HEK293 (cell line): Measurements from ENCODE around the gene RASA1.
A peak's percentile ranks its signal among the peaks of the same experiment; 100 is the strongest.
"Not testable (repeated sequence)": the region's sequence is repeated elsewhere in the genome, so short reads cannot be mapped to it uniquely, and the experiment has no call there.

Experiments used
- CTCF ChIA-PET: fragments of 350-600 bp; formaldehyde crosslinking; extraction: SDS; loops from one replicate; lab custom pipeline; 2021; ENCODE audit warnings: antibody characterized with exemption; lab: Yijun Ruan, JAX
- POLR2A ChIA-PET: fragments of 300-600 bp; formaldehyde crosslinking; extraction: SDS; loops from one replicate; lab custom pipeline; 2020; ENCODE audit warnings: antibody characterized with exemption, inconsistent platforms; lab: Yijun Ruan, JAX
- H3K27ac ChIP-seq: fragments of 200-500 bp; sonication (Bioruptor generic); 2 replicates; pipeline ENCODE4 v1.5.1; 2014; ENCODE audit warnings: low read depth, low read length, control low read depth, inconsistent platforms; ENCODE audit errors: extremely low read depth
- H3K36me3 ChIP-seq, 2 experiments: fragments of 200-500 bp in 1 of 2; sonication (Bioruptor generic) in 1 of 2; 1 replicate in 1 of 2; 2 replicates in 1 of 2; pipeline ENCODE4 v1.5.1; 2014 to 2017; ENCODE audit warnings: inconsistent platforms in 2 of 2, low read length in 2 of 2; ENCODE audit not compliant: control insufficient read depth in 2 of 2, insufficient read depth in 1 of 2
- H3K4me1 ChIP-seq: fragments of 200-500 bp; sonication (Bioruptor generic); 2 replicates; pipeline ENCODE4 v1.5.1; 2014; ENCODE audit warnings: mild to moderate bottlenecking, low read length, inconsistent platforms; ENCODE audit not compliant: control insufficient read depth, insufficient read depth
- H3K4me3 ChIP-seq: 2 replicates; pipeline ENCODE4 v1.5.1; 2011; ENCODE audit warnings: low read depth, mild to moderate bottlenecking, control low read depth, low read length, moderate library complexity
- H3K9me3 ChIP-seq: fragments of 200-500 bp; sonication (Bioruptor generic); 2 replicates; pipeline ENCODE4 v1.5.1; 2014; ENCODE audit warnings: low read depth, low read length, inconsistent platforms; ENCODE audit not compliant: control insufficient read depth, insufficient read depth
- BCL11B ChIP-seq: fragments of 450-650 bp; formaldehyde crosslinking; IDR thresholded peaks from 2 replicates; pipeline ENCODE4 v1.5.1; 2016; ENCODE audit warnings: low read depth, missing biosample characterization, missing genetic modification characterization
- FEZF1 ChIP-seq: fragments of 450-650 bp; formaldehyde crosslinking; IDR thresholded peaks from 2 replicates; pipeline ENCODE4 v1.5.1; 2016; ENCODE audit warnings: missing biosample characterization, missing genetic modification characterization
- GLI2 ChIP-seq: fragments of 450-650 bp; formaldehyde crosslinking; IDR thresholded peaks from 2 replicates; pipeline ENCODE4; 2017; ENCODE audit warnings: missing biosample characterization, missing genetic modification characterization, low read depth, borderline replicate concordance
- MYNN ChIP-seq: fragments of 450-650 bp; formaldehyde crosslinking; IDR thresholded peaks from 2 replicates; pipeline ENCODE4 v1.5.1; 2016; ENCODE audit warnings: missing biosample characterization, missing genetic modification characterization, borderline replicate concordance
- PRDM1 ChIP-seq: fragments of 450-650 bp; formaldehyde crosslinking; IDR thresholded peaks from 2 replicates; pipeline ENCODE4; 2016; ENCODE audit warnings: missing biosample characterization, missing genetic modification characterization
- SP7 ChIP-seq: fragments of 450-650 bp; formaldehyde crosslinking; IDR thresholded peaks from 2 replicates; pipeline ENCODE4 v1.5.1; 2016; ENCODE audit warnings: missing biosample characterization, missing genetic modification characterization
- YY2 ChIP-seq: fragments of 450-650 bp; formaldehyde crosslinking; IDR thresholded peaks from 2 replicates; pipeline ENCODE4 v1.5.1; 2016; ENCODE audit warnings: missing biosample characterization, missing genetic modification characterization
- ZFP3 ChIP-seq: fragments of 450-650 bp; formaldehyde crosslinking; IDR thresholded peaks from 2 replicates; pipeline ENCODE4 v1.5.1; 2016; ENCODE audit warnings: low read depth, missing biosample characterization, missing genetic modification characterization
- ZFP69B ChIP-seq: fragments of 450-650 bp; formaldehyde crosslinking; IDR thresholded peaks from 2 replicates; pipeline ENCODE4 v1.5.1; 2016; ENCODE audit warnings: missing biosample characterization, missing genetic modification characterization
- ZNF133 ChIP-seq: fragments of 450-650 bp; formaldehyde crosslinking; IDR thresholded peaks from 2 replicates; pipeline ENCODE4 v1.5.1; 2016; ENCODE audit warnings: missing biosample characterization, missing genetic modification characterization
- ZNF175 ChIP-seq: fragments of 450-650 bp; formaldehyde crosslinking; IDR thresholded peaks from 2 replicates; pipeline ENCODE4 v1.5.1; 2016; ENCODE audit warnings: missing biosample characterization, missing genetic modification characterization
- ZNF366 ChIP-seq: fragments of 450-650 bp; formaldehyde crosslinking; conservative IDR thresholded peaks from 2 replicates; pipeline ENCODE4 v1.5.1; 2016; ENCODE audit warnings: missing biosample characterization, missing genetic modification characterization
- ZNF37A ChIP-seq: fragments of 450-650 bp; IDR thresholded peaks from 2 replicates; pipeline ENCODE4 v1.5.1; 2018; ENCODE audit warnings: missing biosample characterization, missing genetic modification characterization
- ZNF544 ChIP-seq: fragments of 450-650 bp; formaldehyde crosslinking; IDR thresholded peaks from 2 replicates; pipeline ENCODE4 v1.5.0; 2017; ENCODE audit warnings: missing biosample characterization, missing genetic modification characterization
- ZNF600 ChIP-seq: fragments of 450-650 bp; formaldehyde crosslinking; IDR thresholded peaks from 2 replicates; pipeline ENCODE4 v1.5.1; 2016; ENCODE audit warnings: missing biosample characterization, missing genetic modification characterization
- ZNF623 ChIP-seq: fragments of 450-650 bp; formaldehyde crosslinking; IDR thresholded peaks from 2 replicates; pipeline ENCODE4 v1.5.1; 2016; ENCODE audit warnings: missing biosample characterization, missing genetic modification characterization
- ZNF777 ChIP-seq: fragments of 450-650 bp; formaldehyde crosslinking; IDR thresholded peaks from 2 replicates; pipeline ENCODE4 v1.5.1; 2017; ENCODE audit warnings: missing biosample characterization, missing genetic modification characterization, borderline replicate concordance
- ZNF843 ChIP-seq: fragments of 450-650 bp; formaldehyde crosslinking; IDR thresholded peaks from 2 replicates; pipeline ENCODE4 v1.5.1; 2016; ENCODE audit warnings: missing biosample characterization, missing genetic modification characterization
- ZXDB ChIP-seq: fragments of 450-650 bp; formaldehyde crosslinking; IDR thresholded peaks from 2 replicates; pipeline ENCODE4 v1.5.1; 2016; ENCODE audit warnings: missing biosample characterization, missing genetic modification characterization
- TF ChIP-seq, protein P1 (sequence below): fragments of 450-650 bp; formaldehyde crosslinking; IDR thresholded peaks from 2 replicates; pipeline ENCODE4 v1.5.1; 2016; ENCODE audit warnings: missing biosample characterization, missing genetic modification characterization
- TF ChIP-seq, protein P2 (sequence below): fragments of 450-650 bp; formaldehyde crosslinking; IDR thresholded peaks from 2 replicates; pipeline ENCODE4 v1.5.1; 2016; ENCODE audit warnings: missing biosample characterization, missing genetic modification characterization

The RASA1 gene

DNA sequence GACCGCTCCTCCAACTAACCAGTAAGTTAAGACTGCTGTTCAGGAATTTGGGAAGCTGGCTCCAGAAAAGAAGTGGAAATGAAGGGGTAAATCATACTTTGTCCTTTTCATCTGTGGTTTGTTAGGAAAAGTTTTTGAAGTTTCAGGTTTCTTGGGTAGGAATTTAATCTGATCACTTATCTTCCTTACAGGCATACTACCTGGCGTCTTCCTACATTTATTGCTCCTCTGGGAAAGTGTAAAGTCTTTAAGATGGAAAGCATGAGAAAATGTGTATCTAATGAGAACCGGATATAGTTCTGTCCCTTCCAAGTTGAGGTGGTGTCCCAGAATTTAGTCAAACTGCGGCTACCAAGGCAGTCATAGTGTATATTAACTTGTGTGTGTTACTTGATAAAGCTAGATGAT is 1.3 kb downstream of the RASA1 start (continued):
- TF ChIP-seq ZFP3 (no peak), ZNF175 (tag by site-specific recombination) (no peak), FEZF1 (tag by site-specific recombination) (peak; percentile 16; the same call in 1 of the 2 replicates), ZNF843 (tag by site-specific recombination) (0 out of 2 replicates have a peak, but pooled peaks have one; percentile 11), SP7 (tag by site-specific recombination) (no peak), ZNF37A (tag by site-specific recombination) (no peak), ZNF366 (tag by site-specific recombination) (0 out of 2 replicates have a peak, but pooled peaks have one; percentile 42), ZXDB (tag by site-specific recombination) (peak; percentile 23; the same call in 1 of the 2 replicates), ZFP69B (tag by site-specific recombination) (no peak), GLI2 (tag by site-specific recombination) (no peak), ZNF544 (tag by site-specific recombination) (no peak)
- TF ChIP-seq, protein P1, sequence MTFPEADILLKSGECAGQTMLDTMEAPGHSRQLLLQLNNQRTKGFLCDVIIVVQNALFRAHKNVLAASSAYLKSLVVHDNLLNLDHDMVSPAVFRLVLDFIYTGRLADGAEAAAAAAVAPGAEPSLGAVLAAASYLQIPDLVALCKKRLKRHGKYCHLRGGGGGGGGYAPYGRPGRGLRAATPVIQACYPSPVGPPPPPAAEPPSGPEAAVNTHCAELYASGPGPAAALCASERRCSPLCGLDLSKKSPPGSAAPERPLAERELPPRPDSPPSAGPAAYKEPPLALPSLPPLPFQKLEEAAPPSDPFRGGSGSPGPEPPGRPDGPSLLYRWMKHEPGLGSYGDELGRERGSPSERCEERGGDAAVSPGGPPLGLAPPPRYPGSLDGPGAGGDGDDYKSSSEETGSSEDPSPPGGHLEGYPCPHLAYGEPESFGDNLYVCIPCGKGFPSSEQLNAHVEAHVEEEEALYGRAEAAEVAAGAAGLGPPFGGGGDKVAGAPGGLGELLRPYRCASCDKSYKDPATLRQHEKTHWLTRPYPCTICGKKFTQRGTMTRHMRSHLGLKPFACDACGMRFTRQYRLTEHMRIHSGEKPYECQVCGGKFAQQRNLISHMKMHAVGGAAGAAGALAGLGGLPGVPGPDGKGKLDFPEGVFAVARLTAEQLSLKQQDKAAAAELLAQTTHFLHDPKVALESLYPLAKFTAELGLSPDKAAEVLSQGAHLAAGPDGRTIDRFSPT, result no peak
- TF ChIP-seq, protein P2, sequence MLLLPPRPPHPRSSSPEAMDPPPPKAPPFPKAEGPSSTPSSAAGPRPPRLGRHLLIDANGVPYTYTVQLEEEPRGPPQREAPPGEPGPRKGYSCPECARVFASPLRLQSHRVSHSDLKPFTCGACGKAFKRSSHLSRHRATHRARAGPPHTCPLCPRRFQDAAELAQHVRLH (tag by site-specific recombination), result 0 out of 2 replicates have a peak, but pooled peaks have one; percentile 31

- POLR2A ChIA-PET, H3K36me3 ChIP-seq, CTCF ChIA-PET: not testable (repeated sequence)
These were observed 3.2 kb downstream of the RASA1 start for GRCh38 chr5:87270888-87271287.

GRCh38 chr5:87276655-87277054 is 9.0 kb downstream of the RASA1 start:
- ChIA-PET POLR2A (interaction anchor here (1.7 kb wide), 1 partner anchor 9 kb away, joined by 9 read pairs; the partner anchor contains the start of gene RASA1), CTCF (no interaction called here)
- Histone ChIP-seq H3K27ac (no peak overlapping the region), H3K4me3 (no peak overlapping the region), H3K9me3 (no peaks in the 10 kb centered on the region), H3K4me1 (no peaks in the 10 kb centered on the region), H3K36me3 (peaks cover 3 to 4% of the 10 kb centered on the region in 2 experiments; a peak in 2 of 3 replicates)
- TF ChIP-seq ZNF600 (tag by site-specific recombination) (no peak), PRDM1 (tag by site-specific recombination) (no peak), BCL11B (tag by site-specific recombination) (no peak), ZNF133 (tag by site-specific recombination) (no peak), ZNF777 (tag by site-specific recombination) (no peak), YY2 (tag by site-specific recombination) (no peak), MYNN (tag by site-specific recombination) (no peak), ZFP69B (tag by site-specific recombination) (no peak), ZNF623 (tag by site-specific recombination) (no peak)

More at GRCh38 chr5:87270888-87271287, 3.2 kb downstream of the RASA1 start:
- not testable (repeated sequence) for H3K27ac ChIP-seq, H3K4me1 ChIP-seq, H3K4me3 ChIP-seq, H3K9me3 ChIP-seq
